GM12872 (cell line): ENCODE data around the gene TPM3.

Experiments used
- TF ChIP-seq, protein P1 (sequence below): IDR thresholded peaks from 3 replicates; pipeline ENCODE4 v1.5.1; 2011; ENCODE audit warnings: low read depth, mild to moderate bottlenecking, low read length, moderate library complexity; ENCODE audit not compliant: insufficient read depth

The TPM3 gene

DNA sequence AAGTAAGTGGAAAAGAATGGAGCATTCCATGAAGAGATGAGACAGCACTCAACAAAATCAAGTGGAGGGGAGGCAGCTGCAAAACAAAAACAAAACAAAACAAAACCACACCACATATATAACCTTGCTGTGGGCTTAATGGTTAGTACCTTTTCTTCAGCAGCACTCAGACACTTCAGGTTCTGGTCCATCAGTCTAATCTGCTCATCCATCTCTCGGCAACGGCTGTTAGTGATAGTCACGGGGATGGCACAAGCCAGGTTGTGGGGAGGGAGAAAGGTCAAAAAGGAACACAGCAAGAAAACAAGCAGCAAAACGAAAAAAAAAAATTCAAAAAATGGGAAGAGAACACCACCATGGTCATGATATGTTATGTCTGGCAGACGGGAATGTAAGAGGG lies 20.0 kb downstream of the TPM3 start:
- TF ChIP-seq, protein P1, sequence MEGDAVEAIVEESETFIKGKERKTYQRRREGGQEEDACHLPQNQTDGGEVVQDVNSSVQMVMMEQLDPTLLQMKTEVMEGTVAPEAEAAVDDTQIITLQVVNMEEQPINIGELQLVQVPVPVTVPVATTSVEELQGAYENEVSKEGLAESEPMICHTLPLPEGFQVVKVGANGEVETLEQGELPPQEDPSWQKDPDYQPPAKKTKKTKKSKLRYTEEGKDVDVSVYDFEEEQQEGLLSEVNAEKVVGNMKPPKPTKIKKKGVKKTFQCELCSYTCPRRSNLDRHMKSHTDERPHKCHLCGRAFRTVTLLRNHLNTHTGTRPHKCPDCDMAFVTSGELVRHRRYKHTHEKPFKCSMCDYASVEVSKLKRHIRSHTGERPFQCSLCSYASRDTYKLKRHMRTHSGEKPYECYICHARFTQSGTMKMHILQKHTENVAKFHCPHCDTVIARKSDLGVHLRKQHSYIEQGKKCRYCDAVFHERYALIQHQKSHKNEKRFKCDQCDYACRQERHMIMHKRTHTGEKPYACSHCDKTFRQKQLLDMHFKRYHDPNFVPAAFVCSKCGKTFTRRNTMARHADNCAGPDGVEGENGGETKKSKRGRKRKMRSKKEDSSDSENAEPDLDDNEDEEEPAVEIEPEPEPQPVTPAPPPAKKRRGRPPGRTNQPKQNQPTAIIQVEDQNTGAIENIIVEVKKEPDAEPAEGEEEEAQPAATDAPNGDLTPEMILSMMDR = no peak

DNA sequence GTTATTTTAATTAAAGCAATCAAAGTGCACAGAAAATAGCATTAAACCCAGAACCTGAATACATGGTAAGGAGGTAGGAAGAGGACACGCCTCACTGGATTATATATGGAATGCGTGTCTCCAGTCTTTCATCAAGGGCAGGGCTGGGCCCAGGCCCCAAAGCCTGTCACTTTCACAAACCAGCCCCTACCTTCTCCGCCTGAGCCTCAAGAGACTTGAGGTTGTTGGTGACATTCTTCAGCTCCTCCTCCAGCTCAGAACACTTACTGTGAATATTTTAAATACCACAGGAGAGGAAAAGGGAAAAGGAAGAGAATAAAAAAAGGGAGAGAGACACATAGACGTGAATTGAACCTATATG lies 20.7 kb downstream of the TPM3 start:
- TF ChIP-seq, protein P1 = no peak

DNA sequence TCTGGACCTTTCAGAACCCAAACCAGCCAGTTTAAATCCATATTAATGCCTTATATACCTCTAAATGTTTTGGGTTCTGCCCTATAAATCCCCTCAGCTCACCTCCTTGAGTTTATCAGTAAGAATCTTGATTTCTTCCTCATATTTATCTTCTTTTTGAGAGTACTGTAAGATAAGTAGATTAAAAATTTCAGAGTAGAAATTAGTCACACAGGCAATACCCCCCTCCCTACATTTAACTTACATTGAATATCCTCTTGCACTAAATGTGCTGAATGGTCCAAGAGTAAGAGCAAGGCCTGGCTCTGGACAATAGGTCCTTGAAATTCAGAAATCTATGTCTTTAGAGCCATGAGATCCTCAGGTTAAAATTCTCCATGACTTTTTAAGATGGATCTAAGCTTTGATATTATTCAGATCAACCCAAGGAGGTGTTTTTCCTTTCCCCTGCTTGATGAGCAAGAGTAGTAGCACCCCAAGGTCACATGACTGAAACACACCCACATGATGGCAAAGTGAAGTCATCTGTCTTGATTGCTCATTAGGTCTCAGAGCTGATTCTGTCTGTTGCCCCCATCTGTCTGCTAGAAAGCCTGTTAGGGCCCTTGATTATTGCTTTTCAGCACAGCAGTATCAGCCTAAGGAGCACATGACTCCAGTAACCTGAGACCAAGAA lies 21.2 kb downstream of the TPM3 start:
- TF ChIP-seq, protein P1 = no peak

DNA sequence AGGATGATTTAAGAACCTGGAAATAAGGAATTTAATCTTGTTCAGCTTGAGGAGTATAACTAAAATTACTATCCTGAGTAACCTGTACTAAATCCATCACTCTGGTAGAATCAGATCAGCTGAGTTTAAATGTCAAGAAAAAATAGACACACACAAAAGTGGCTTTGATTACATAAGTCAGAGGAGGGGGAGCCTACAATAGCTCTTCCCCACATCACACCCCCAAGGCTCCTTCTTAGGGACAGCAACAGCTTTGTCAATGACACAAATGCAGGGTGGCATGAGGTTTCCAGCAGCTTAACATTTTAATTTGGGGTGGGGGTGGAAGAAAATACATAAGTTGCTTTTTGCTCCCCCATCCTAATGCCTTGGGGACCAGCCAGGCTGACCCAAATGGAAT lies 24.4 kb downstream of the TPM3 start:
- TF ChIP-seq, protein P1 = no peak

DNA sequence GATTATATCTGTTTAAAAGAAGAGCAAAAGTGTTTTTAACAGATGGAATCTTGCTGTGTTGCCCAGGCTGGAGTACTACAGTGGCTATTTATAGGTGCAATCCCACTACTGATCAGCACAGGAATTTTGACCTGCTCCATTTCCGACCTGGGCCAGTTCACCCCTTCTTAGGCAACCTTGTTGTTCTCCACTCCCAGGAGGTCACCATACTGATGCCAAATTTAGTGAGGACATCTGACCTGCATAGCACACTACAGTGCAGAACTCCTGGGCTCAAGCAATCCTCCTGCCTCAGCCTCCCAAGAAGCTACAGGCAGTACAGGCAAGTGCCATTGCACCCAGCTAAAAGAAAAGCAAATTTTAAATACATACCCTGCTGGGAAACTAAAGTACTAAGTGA lies 25.7 kb downstream of the TPM3 start:
- TF ChIP-seq, protein P1 = no peak

DNA sequence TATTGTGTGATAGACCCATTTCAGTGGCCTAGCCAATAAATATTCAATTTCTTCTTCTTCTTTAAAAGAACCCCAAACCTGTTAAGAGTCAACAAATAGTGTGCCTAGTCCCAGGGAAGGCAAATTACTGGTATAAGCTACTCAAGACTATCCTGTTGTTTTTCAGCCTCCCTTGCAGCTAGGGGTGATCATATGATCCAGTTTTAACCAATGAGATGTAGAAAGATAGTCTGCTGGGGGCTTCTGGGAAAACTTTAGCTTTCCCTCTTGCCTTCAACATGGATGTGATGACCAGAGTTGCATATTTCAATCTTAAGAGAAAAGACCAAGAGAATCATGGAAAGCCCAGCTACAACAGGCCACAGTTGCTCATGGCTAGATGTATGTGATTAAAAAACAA lies 32.3 kb downstream of the TPM3 start:
- TF ChIP-seq, protein P1 = no peak

DNA sequence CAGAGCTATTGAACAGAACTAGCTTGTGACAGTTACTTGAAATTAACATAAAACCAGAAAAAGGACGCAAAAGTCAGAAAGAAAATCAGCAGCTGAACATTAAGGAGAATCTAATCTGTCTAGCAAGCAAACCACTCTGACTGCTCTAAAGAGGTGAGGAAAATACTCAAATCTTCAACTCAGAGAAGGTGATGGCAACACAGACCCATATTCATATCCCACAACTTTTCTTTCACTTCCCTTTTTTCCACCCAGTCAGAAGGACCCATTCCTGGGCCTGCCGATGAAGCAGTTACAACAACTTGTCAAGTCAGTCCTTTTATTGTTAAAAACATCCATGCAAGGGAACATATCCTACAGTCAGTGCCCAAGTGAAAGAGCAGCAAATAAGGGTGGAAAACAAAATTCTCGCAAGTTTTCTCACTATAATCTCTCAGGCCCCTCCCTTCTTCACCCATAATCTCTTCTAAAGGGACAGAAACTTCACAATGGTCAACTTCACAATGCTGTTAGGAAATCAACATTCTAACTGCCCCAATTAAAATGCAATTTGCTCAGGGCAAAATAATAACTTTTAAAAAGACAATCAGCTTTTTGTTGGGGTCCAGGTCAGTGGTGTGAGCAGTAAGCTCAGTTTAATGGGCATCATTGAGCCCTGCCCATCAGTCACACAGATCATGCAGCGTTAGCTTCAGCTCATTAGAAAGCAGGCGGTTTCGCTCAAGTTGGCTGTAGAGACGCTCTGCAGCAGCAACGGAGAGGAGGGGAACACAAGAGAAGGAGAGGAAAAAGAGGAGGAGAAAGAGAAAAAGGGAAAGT lies 33.4 kb downstream of the TPM3 start:
- TF ChIP-seq, protein P1 = no peak
